Stimulated activated CD8-positive, alpha-beta memory T cell treated with anti-CD3 and anti-CD28 coated beads, Interleukin-15, amount 100 ng/mL, for 4 hours (primary cell): ENCODE measurements around the gene IL4R.
A peak's percentile ranks its signal among the peaks of the same experiment; 100 is the strongest.
"Not testable (repeated sequence)": the region's sequence is repeated elsewhere in the genome, so short reads cannot be mapped to it uniquely, and the experiment has no call there.

Experiments used
- DNase-seq, 2 donors: peaks; one replicate each; pipeline ENCODE4 v3.0.0-alpha.2; 2020; ENCODE audit warnings: low read depth in 2 of 2

IL4R gene

DNA sequence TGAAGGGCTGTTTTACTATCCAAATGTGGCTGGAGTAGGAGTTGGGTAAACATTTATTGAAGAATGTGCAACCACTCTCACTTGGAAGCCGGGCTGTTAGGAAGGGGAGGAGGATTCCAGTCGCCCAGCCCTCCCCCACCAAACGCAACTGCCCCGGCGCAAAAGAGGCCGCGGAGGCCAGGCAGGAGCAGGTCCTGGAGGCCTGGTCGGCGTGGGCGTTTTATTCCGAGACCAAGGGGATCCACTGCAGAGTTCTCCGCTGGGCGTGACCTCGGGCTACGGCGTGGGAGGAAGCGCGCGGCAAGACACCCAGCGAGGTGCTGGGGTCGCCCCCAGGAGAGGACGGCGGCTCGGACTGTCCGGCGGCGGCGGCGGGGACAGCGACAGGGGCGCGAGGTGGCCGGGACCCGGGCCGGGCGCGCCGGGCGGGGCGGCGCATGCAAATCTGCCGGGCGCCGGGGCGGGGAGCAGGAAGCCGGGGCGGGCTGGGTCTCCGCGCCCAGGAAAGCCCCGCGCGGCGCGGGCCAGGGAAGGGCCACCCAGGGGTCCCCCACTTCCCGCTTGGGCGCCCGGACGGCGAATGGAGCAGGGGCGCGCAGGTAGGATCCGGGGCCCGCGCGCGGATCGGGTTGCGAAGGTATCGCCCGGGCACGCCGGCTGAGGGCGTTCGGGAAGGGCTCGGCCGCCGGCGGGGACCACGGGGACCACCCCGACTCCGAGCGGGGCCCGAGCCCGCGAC lies at the start of gene IL4R:
TSS of gene IL4R (plus strand) at position 553 of the 739 bp plus-strand sequence. CDS start 26,230 bp downstream, outside the sequence.
- peak; percentile 36 to 48 for DNase-seq

- DNase-seq: no peak
Observed at GRCh38 chr16:27264151-27264550, 49.6 kb upstream of the IL4R start.

DNA sequence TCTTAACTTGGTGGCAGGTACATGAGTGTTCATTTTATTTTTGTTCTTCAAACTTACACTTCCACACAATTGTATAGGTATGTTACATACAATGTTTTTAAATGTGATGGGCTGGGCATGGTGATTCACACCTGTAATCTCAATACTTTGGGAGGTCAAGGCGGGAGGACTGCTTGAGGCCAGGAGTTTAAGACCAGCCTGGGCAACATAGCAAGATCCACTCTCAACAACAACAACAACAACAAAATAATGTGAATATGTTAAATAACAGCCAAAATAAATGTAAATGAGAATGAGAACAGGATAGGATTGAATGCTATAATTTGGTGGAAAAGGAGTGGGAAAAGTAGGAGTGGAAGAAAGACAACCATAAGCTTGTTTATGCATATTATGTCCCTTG lies 47.8 kb upstream of the IL4R start:
- no peak for DNase-seq

- DNase-seq: no peak
Observed at GRCh38 chr16:27267037-27267677, 46.6 kb upstream of the IL4R start.

GRCh38 chr16:27268376-27269299 lies 45.1 kb upstream of the IL4R start, which contains the start of gene NSMCE1:
NSMCE1 (minus strand) TSS chr16:27268772; CDS start chr16:27257570, 11,202 bp downstream.
- peak; percentile 87 to 94 for DNase-seq

DNA sequence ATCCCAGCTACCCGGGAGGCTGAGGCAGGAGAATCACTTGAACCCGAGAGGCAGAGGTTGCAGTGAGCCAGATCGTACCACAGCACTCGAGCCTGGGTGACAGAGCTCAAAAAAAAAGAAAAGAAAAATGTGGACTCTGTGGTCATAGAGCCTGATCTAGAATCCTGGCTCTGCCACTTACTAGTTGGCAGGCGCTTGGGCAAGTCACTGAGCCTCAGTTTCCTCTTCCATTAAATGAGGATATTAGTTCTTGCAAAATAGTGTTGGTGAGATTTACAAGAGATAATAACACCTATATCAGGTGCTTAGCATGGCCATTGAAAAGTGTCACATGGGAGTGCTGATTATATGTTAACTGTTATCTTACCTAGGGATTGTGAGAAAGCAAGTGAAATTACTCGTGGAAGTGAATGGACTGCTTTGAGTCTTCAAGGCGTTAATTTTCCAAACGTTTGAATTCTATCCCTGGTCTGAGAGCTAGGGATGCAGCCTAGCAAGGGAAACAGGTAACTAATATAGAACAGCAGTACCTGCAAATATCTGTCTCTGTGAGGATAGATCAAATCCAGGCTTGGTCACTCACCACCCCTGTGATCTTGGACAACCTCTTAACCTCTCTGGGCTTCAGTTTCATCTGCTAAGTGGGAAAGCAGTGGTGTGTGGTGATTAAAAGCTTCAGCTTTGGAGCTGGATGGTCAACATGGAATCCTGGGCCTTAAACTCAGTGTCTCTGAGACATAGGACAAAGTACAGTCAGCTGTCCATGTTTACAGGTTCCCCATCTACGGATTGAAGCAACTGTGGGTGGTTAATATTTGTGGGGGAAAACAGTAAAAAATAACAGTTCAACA lies 44.2 kb upstream of the IL4R start:
- no peak for DNase-seq

GRCh38 chr16:27270349-27270748 lies 43.4 kb upstream of the IL4R start:
- no peak for DNase-seq

DNA sequence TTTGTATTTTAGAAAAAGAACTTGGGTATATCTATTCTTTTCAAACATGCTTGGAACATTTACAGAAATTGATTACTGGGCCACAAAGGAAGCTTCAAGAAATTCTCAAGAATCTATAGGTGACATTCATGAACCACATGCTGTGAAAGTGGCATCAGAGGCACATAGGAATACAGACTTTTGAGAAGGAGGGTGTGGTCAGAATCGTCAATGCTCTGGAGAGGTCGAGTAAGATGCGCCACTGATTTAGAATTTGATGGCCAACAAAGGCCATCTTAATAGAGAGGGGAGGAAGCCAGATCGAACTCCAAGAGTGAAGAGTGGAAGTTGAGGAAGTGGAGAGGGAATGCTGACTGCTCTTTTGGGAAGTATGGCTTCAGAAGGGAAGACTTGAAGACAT lies 41.7 kb upstream of the IL4R start:
- DNase-seq: no peak

- not testable (repeated sequence) for DNase-seq
Observed at GRCh38 chr16:27272697-27273096, 41.1 kb upstream of the IL4R start.

- DNase-seq: no peak
Observed at GRCh38 chr16:27273330-27273669, 40.5 kb upstream of the IL4R start.

- DNase-seq: peak in 1 of 2 donors; percentile 45
Observed at GRCh38 chr16:27273670-27274423, 39.9 kb upstream of the IL4R start.

DNA sequence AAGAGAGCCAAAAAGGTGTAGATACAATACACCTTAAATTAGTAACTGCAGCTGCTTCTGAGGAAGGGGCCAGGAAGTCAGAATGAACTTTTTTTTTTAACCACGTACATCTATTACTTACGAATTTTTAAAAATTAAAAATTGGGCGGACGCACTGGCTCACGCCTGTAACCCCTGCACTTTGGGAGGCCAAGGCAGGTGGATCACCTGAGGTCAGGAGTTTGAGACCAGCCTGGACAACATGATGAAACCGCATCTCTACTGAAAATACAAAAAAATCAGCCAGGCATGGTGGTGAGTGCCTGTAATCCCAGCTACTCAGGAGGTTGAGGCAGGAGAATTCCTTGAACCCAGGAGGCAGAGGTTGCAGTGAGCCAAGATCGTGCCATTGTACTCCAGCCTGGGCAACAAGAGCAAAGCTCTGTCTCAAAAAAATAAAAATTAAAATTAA lies 39.3 kb upstream of the IL4R start:
- not testable (repeated sequence) for DNase-seq

- DNase-seq: no peak
Observed at GRCh38 chr16:27275394-27275793, 38.4 kb upstream of the IL4R start.

DNA sequence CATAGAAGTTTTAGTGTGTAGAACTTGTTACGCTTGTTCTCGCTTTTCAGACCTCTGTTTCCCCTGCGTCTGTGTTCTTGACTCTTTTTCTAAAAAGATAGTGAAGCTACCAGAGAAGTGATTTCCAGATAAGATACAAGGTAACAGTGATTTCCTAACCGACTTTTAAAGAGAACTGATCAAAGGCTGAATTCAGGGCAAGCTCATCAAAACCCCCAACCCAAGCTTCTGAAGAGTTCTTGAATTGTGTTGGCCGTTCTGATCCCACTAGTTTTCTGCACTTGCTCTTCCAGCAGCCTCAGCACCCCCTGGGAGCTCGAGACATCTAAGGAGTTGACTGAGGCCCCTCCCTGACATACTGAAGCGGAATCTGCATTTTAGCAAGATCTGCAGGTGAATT lies 32.5 kb upstream of the IL4R start:
- DNase-seq: no peak

GRCh38 chr16:27284865-27285675 lies 28.7 kb upstream of the IL4R start:
- no peak for DNase-seq

GRCh38 chr16:27285676-27286196 lies 28.0 kb upstream of the IL4R start:
- DNase-seq: no peak

DNA sequence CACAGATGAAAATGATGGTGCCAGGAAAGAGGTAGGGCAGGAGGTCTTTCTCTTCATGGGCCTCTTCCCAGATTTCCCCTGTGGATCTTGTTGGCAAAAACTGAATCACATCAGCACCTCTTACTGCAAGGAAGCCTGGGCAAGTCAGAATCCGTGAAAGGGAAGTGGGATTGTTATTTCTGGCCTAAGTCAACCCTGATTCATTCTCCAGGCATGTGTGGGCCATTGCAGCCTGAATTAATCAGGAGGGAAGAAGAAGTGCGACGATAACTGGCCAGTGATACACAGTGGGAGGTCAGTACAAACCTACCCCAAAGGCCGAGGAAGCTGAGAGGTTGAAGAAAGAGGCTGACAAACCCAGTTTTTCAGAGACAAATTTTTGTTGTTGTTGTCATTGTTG lies 27.3 kb upstream of the IL4R start:
- DNase-seq: no peak

DNA sequence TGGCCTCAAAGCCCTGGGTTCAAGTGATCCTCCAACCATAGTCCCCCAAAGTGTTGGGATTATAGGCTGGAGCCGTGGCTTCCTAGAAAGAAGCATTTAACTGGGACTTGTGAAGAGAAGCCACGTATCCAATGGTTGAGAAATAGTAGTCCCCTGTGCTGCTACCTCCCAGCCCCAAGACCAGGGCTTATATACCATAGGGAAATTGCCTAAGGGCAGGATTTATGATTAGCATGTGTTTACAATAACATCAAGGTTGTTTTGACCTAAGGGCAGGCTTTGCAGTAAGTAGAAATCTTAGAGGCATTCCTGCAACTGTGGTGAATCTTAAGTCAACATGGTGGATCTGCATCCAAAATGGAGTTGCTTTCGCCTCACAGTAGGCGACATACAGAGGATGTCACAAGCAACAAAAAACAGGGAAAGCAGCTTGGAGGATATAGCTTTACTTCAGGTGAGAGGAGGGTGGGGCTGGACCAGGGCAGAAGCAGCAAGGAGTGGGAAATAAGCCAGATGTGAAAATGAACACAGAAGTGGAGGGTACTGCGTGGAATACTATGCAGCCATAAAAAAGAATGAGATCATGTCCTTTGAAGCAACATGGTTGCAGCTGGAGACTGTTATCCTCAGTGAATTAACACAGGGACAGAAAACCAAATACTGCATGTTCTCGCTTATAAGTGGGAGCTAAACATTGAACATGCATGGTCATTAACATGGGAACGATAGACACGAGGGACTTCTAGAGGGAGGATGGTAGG lies 26.5 kb upstream of the IL4R start:
- no peak for DNase-seq

- no peak for DNase-seq
Observed at GRCh38 chr16:27287887-27288286, 25.9 kb upstream of the IL4R start.
